ENCODE results near the gene DECR2.

Gene DECR2

GRCh38 chr16:363766-364490, 37.8 kb upstream of the DECR2 start:
- H3K27ac ChIP-seq: no peak overlapping the region
- TF ChIP-seq, protein P1, sequence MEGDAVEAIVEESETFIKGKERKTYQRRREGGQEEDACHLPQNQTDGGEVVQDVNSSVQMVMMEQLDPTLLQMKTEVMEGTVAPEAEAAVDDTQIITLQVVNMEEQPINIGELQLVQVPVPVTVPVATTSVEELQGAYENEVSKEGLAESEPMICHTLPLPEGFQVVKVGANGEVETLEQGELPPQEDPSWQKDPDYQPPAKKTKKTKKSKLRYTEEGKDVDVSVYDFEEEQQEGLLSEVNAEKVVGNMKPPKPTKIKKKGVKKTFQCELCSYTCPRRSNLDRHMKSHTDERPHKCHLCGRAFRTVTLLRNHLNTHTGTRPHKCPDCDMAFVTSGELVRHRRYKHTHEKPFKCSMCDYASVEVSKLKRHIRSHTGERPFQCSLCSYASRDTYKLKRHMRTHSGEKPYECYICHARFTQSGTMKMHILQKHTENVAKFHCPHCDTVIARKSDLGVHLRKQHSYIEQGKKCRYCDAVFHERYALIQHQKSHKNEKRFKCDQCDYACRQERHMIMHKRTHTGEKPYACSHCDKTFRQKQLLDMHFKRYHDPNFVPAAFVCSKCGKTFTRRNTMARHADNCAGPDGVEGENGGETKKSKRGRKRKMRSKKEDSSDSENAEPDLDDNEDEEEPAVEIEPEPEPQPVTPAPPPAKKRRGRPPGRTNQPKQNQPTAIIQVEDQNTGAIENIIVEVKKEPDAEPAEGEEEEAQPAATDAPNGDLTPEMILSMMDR (IDR thresholded peaks at IDR 0.05): no peak
- TF ChIP-seq ZFX (IDR thresholded peaks at IDR 0.05; ENCODE audit: borderline replicate concordance): no peak

DNA sequence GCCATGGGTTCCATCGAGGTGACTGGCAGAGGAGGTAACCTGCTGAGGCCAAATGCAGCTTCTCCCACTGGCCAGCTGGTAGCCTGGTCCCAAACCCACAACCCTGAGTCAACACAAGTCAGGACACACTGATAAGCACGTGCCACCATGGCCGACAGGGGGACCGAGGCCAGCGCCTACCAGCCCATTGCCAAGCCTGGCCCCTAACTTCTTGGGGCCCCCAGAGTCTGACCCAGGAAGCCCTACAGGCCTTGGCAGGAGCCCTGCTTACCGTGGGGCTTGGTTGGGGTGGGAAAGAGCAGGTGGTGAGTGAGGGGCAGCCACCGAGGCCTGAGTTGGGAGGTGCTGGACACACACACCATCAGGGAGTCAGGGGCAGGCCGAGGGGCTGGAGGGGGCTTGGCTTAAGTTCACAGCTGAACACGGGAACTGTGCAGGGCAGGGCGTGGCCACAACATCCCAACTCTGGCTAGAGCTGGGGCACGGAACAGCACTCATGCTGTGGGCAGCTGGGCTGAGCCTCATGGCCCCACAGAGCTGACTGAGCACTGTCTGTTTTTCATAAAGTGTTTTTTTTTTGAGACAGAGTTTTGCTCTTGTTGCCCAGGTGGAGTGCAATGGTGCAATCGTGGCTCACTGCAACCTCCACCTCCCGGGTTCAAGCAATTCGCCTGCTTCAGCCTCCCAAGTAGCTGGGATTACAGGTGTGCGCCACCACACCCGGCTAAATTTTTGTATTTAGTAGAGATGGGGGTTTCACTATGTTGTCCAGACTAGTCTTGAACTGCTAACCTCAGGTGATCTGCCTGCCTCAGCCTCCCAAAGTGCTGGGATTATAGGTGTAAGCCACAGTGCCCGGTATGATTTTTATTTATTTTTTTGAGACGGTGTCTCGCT, 36.8 kb upstream of the DECR2 start:
- no peak overlapping the region for H3K27ac ChIP-seq
- TF ChIP-seq, protein P1 (IDR thresholded peaks at IDR 0.05): no peak
- TF ChIP-seq ZFX (IDR thresholded peaks at IDR 0.05; ENCODE audit: borderline replicate concordance): no peak

DNA sequence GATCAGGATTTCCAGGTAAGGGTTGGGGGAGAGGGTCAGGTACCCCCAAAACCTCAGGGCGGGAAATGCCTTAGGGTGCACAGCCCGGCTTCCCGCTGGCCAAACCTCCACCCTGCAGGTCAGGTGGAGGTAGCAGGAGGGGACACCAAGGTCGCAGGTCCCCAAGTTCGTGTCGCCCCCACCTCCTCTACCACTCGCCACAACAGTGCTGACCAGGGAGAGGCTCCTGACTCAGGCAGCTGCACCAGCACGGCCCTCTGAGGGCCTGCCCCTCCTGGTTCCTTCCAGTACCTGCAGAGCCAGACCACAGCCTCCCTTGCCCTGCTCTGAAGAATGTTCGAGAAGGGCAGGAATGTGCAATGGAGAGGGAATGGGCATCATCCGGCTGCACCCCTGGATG, 35.2 kb upstream of the DECR2 start:
- TF ChIP-seq, protein P1 (IDR thresholded peaks at IDR 0.05): no peak
- TF ChIP-seq ZFX (IDR thresholded peaks at IDR 0.05; ENCODE audit: borderline replicate concordance): no peak
- no peak overlapping the region for H3K27ac ChIP-seq

- no peak overlapping the region for H3K27ac ChIP-seq
- TF ChIP-seq ZFX (IDR thresholded peaks at IDR 0.05; ENCODE audit: borderline replicate concordance): no peak
- TF ChIP-seq, protein P1 (IDR thresholded peaks at IDR 0.05): no peak
These were observed 34.3 kb upstream of the DECR2 start for GRCh38 chr16:367333-367903.

GRCh38 chr16:368388-369158, 33.1 kb upstream of the DECR2 start:
- H3K27ac ChIP-seq: no peak overlapping the region
- TF ChIP-seq ZFX (IDR thresholded peaks at IDR 0.05; ENCODE audit: borderline replicate concordance): no peak
- TF ChIP-seq, protein P1 (IDR thresholded peaks at IDR 0.05): no peak

DNA sequence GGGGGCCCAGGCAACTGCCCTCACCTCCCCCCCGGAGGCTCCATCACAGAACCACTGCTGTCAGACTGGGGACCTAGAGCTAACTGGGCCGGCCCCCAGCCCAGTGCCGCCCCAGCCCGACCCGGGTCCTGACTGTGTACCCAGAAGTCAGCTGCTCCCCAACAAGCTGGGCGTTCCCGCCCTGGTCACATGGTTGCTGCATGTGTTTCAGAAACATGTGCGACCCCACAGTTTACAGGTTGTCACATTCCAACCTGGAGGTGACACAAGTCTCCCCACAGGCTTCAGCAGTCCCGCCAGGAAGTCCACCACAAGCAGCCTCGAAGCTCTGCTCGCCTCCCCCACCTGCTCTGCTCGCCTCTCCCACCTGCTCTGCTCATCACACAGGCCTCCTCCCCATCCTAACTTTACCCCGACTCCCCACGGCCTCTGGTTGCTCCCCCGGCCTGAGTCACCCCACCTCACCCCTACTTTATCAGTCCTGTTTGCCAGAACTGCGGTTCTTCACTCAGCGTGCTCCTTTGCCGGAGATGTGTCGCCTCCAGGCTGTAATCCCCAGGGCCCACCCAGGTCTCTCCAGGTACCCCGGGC, 32.3 kb upstream of the DECR2 start:
- no peak overlapping the region for H3K27ac ChIP-seq
- no peak for TF ChIP-seq ZFX (IDR thresholded peaks at IDR 0.05; ENCODE audit: borderline replicate concordance)
- TF ChIP-seq, protein P1 (IDR thresholded peaks at IDR 0.05): no peak
